Hepatocyte (in vitro differentiated cells): ENCODE results near the gene ZNF638. TPM values are rescaled to one million over a fixed set of nuclear protein-coding genes. Genes with fewer than 3 reads are reported as not detected.
"Not testable (repeated sequence)": the region's sequence is repeated elsewhere in the genome, so short reads cannot be mapped to it uniquely, and the experiment has no call there.

Experiments used
- DNase-seq: peaks from one replicate; pipeline ENCODE4 v3.0.0-alpha.2; 2016; ENCODE audit warnings: low spot score
- H2AFZ ChIP-seq: fragments of 200-600 bp; sonication (generic); 2 replicates; pipeline ENCODE4 v1.6.0; 2016; ENCODE audit warnings: antibody characterized with exemption, mild to moderate bottlenecking
- H3K27ac ChIP-seq: fragments of 200-600 bp; sonication (generic); 2 replicates; pipeline ENCODE4 v1.5.1; 2016; ENCODE audit warnings: mild to moderate bottlenecking
- H3K27me3 ChIP-seq: fragments of 200-600 bp; sonication (generic); 2 replicates; pipeline ENCODE4 v1.6.1; 2016
- H3K36me3 ChIP-seq: fragments of 200-600 bp; sonication (generic); replicated peaks from 2 replicates; pipeline ENCODE4 v1.5.1; 2016; ENCODE audit warnings: low read depth; ENCODE audit not compliant: insufficient read depth
- H3K4me1 ChIP-seq: fragments of 200-600 bp; sonication (generic); 2 replicates; pipeline ENCODE4 v1.5.1; 2016; ENCODE audit warnings: mild to moderate bottlenecking, moderate library complexity; ENCODE audit not compliant: insufficient read depth
- H3K4me2 ChIP-seq: fragments of 200-600 bp; sonication (generic); 2 replicates; pipeline ENCODE4 v1.6.0; 2016
- H3K4me3 ChIP-seq: fragments of 200-600 bp; sonication (generic); 2 replicates; pipeline ENCODE4 v1.5.1; 2016; ENCODE audit warnings: mild to moderate bottlenecking
- H3K79me2 ChIP-seq: fragments of 200-600 bp; sonication (generic); 2 replicates; pipeline ENCODE4 v1.6.0; 2017; ENCODE audit warnings: mild to moderate bottlenecking
- H3K9me2 ChIP-seq: fragments of 200-600 bp; sonication (generic); replicated peaks from 2 replicates; pipeline ENCODE4 v1.6.0; 2017; ENCODE audit warnings: mild to moderate bottlenecking; ENCODE audit not compliant: insufficient read depth
- H3K9me3 ChIP-seq: fragments of 200-600 bp; sonication (generic); 2 replicates; pipeline ENCODE4 v1.5.1; 2016; ENCODE audit warnings: low read depth, mild to moderate bottlenecking
- H4K20me1 ChIP-seq: fragments of 200-600 bp; sonication (generic); 2 replicates; pipeline ENCODE4 v1.6.0; 2016; ENCODE audit warnings: mild to moderate bottlenecking; ENCODE audit not compliant: insufficient read depth, poor library complexity, severe bottlenecking
- CTCF ChIP-seq: fragments of 200-600 bp; sonication (generic); IDR thresholded peaks from 2 replicates; pipeline ENCODE4 v1.5.1; 2016; ENCODE audit warnings: antibody characterized with exemption, mild to moderate bottlenecking; ENCODE audit not compliant: poor library complexity
- EZH2 ChIP-seq: fragments of 200-600 bp; sonication (generic); IDR thresholded peaks from 2 replicates; pipeline ENCODE4 v1.6.1; 2016; ENCODE audit warnings: antibody characterized with exemption, mild to moderate bottlenecking, borderline replicate concordance
- EZH2phosphoT487 ChIP-seq: fragments of 200-600 bp; sonication (generic); IDR thresholded peaks from one replicate; pipeline ENCODE4 v1.6.1; 2018; ENCODE audit warnings: antibody characterized with exemption, mild to moderate bottlenecking, low read depth, moderate library complexity; ENCODE audit not compliant: unreplicated experiment, severe bottlenecking
- WGBS: methylation state at CpG from one replicate; pipeline ENCODE4 v1.1.6; 2016; ENCODE audit warnings: low lambda C conversion rate; ENCODE audit errors: missing lambda C conversion rate; 5-methylcytosine and 5-hydroxymethylcytosine counted together
- polyA plus RNA-seq: library from polyadenylated mRNA; unstranded; fragments of >200 nt; fragmentation: Nextera tagmentation; extraction: Ambion mirVana; gene quantifications from 2 replicates; pipeline ENCODE4 v1.2.1, GENCODE V29; 2016
- total RNA-seq: library from RNA; depleted of rRNA; stranded (reverse); fragments of >200 nt; gene quantifications from 2 replicates; pipeline ENCODE4 v1.2.3, GENCODE V29; 2014

ZNF638 gene
- total and polyA plus RNA-seq, 2 experiments from 2014 or later = 41.2 to 141 TPM

GRCh38 chr2:71330585-71331330 is 824 bp upstream of the ZNF638 start:
- peaks cover 8% of the 10 kb centered on the region for H3K4me1 ChIP-seq

GRCh38 chr2:71331331-71331580 is 326 bp upstream of the ZNF638 start:
- Histone ChIP-seq H3K79me2 (peaks cover 49% of the 10 kb centered on the region), H3K4me2 (peak overlapping the region; percentile 76), H4K20me1 (peaks cover 39% of the 10 kb centered on the region), H2AFZ (peak overlapping the region; percentile 87)
- WGBS = 21% methylated on average over 9 of the region's 9 CpGs
- not testable (repeated sequence) for H3K27me3 ChIP-seq, H3K4me3 ChIP-seq, H3K9me2 ChIP-seq, H3K36me3 ChIP-seq, H3K4me1 ChIP-seq, H3K9me3 ChIP-seq, DNase-seq, H3K27ac ChIP-seq

More at GRCh38 chr2:71330585-71331330, 824 bp upstream of the ZNF638 start:
- Histone ChIP-seq H3K4me2 (peak overlapping the region; percentile 76), H2AFZ (peak overlapping the region; percentile 87), H4K20me1 (peaks cover 34% of the 10 kb centered on the region), H3K9me3 (no peaks in the 10 kb centered on the region), H3K36me3 (no peaks in the 10 kb centered on the region), H3K4me3 (no peak overlapping the region), H3K79me2 (peaks cover 44% of the 10 kb centered on the region), H3K27me3 (no peaks in the 10 kb centered on the region), H3K27ac (no peak overlapping the region), H3K9me2 (no peaks in the 10 kb centered on the region)
- WGBS = 58% methylated on average over 14 of the region's 14 CpGs
- TF ChIP-seq CTCF (no peak), EZH2phosphoT487 (no peak), EZH2 (no peak)
- DNase-seq = no peak

GRCh38 chr2:71332435-71332796 is 834 bp downstream of the ZNF638 start:
- Histone ChIP-seq H2AFZ (no peak overlapping the region), H4K20me1 (peaks cover 51% of the 10 kb centered on the region)
- WGBS = 5% methylated on average over 6 of the region's 6 CpGs

More at GRCh38 chr2:71332435-71332796, 834 bp downstream of the ZNF638 start:
- TF ChIP-seq CTCF (no peak), EZH2phosphoT487 (no peak), EZH2 (no peak)
- peak overlapping the region; percentile 85 for H3K4me3 ChIP-seq
- H3K27ac ChIP-seq = peak overlapping the region; percentile 98
- peaks cover 60% of the 10 kb centered on the region for H3K79me2 ChIP-seq
- H3K4me2 ChIP-seq = peak overlapping the region; percentile 84
- H3K36me3 ChIP-seq = no peaks in the 10 kb centered on the region
- no peak for DNase-seq
- no peaks in the 10 kb centered on the region for H3K9me2 ChIP-seq
- H3K9me3 ChIP-seq = no peaks in the 10 kb centered on the region
- H3K27me3 ChIP-seq = no peaks in the 10 kb centered on the region
- peaks cover 8% of the 10 kb centered on the region for H3K4me1 ChIP-seq
